ENCODE data around the gene KPRP.

Gene KPRP

GRCh38 chr1:152783095-152783494, 25.3 kb downstream of the KPRP start:
- Histone ChIP-seq H3K36me3 (no peaks in the 10 kb centered on the region), H3K9me3 (no peaks in the 10 kb centered on the region), H3K4me3 (ENCODE audit: low read depth, low read length) (no peak overlapping the region), H3K4me1 (no peaks in the 10 kb centered on the region), H3K27me3 (no peaks in the 10 kb centered on the region)
- no peak for DNase-seq
- TF ChIP-seq CTCF (IDR thresholded peaks at IDR 0.05; ENCODE audit: low read depth, low read length), result no peak

GRCh38 chr1:152786077-152786476, 28.3 kb downstream of the KPRP start, which contains the start of gene LCE1E:
Gene LCE1E (plus strand): TSS chr1:152786257. CDS start chr1:152787300, 1,043 bp downstream.
- H3K9me3 ChIP-seq, result no peaks in the 10 kb centered on the region

GRCh38 chr1:152795686-152796085, 37.9 kb downstream of the KPRP start:
- H3K4me1 ChIP-seq, result no peaks in the 10 kb centered on the region
- no peak for DNase-seq
- no peaks in the 10 kb centered on the region for H3K36me3 ChIP-seq

More at GRCh38 chr1:152786077-152786476, 28.3 kb downstream of the KPRP start, which contains the start of gene LCE1E:
- Histone ChIP-seq H3K4me1 (no peaks in the 10 kb centered on the region), H3K4me3 (ENCODE audit: low read depth, low read length) (no peak within 1 kb of the TSS), H3K27me3 (no peaks in the 10 kb centered on the region), H3K36me3 (no peaks in the 10 kb centered on the region)
- TF ChIP-seq CTCF (IDR thresholded peaks at IDR 0.05; ENCODE audit: low read depth, low read length), result no peak
- no peak for DNase-seq

GRCh38 chr1:152796421-152796820, 38.6 kb downstream of the KPRP start, which contains the start of gene LCE1D:
Gene LCE1D (plus strand): TSS chr1:152796721. CDS start chr1:152797795, 1,074 bp downstream.
- Histone ChIP-seq H3K27me3 (no peaks in the 10 kb centered on the region), H3K4me1 (no peaks in the 10 kb centered on the region)

More at GRCh38 chr1:152795686-152796085, 37.9 kb downstream of the KPRP start:
- TF ChIP-seq CTCF (IDR thresholded peaks at IDR 0.05; ENCODE audit: low read depth, low read length), result no peak
- Histone ChIP-seq H3K27me3 (no peaks in the 10 kb centered on the region), H3K9me3 (no peaks in the 10 kb centered on the region), H3K4me3 (ENCODE audit: low read depth, low read length) (no peak overlapping the region)

GRCh38 chr1:152801333-152801732, 43.5 kb downstream of the KPRP start:
- DNase-seq, result no peak
- Histone ChIP-seq H3K4me3 (ENCODE audit: low read depth, low read length) (no peak overlapping the region), H3K4me1 (no peaks in the 10 kb centered on the region), H3K9me3 (no peaks in the 10 kb centered on the region), H3K36me3 (no peaks in the 10 kb centered on the region), H3K27me3 (no peaks in the 10 kb centered on the region)
- no peak for TF ChIP-seq CTCF (IDR thresholded peaks at IDR 0.05; ENCODE audit: low read depth, low read length)

More at GRCh38 chr1:152796421-152796820, 38.6 kb downstream of the KPRP start, which contains the start of gene LCE1D:
- no peak for TF ChIP-seq CTCF (IDR thresholded peaks at IDR 0.05; ENCODE audit: low read depth, low read length)
- Histone ChIP-seq H3K4me3 (ENCODE audit: low read depth, low read length) (no peak within 1 kb of the TSS), H3K9me3 (no peaks in the 10 kb centered on the region), H3K36me3 (no peaks in the 10 kb centered on the region)
- DNase-seq, result no peak

- Histone ChIP-seq H3K36me3 (no peaks in the 10 kb centered on the region), H3K4me1 (no peaks in the 10 kb centered on the region), H3K4me3 (ENCODE audit: low read depth, low read length) (no peak within 1 kb of the TSS), H3K27me3 (no peaks in the 10 kb centered on the region), H3K9me3 (no peaks in the 10 kb centered on the region)
- TF ChIP-seq CTCF (IDR thresholded peaks at IDR 0.05; ENCODE audit: low read depth, low read length), result no peak
- DNase-seq, result no peak
Measured at GRCh38 chr1:152806576-152806975, 48.8 kb downstream of the KPRP start, which contains the start of gene LCE1C. Gene LCE1C (minus strand): TSS chr1:152806651. CDS start chr1:152805478, 1,173 bp downstream.
